Astrocyte (in vitro differentiated cells and primary cell): Measurements from ENCODE around the gene B4GALNT1. TPM values are rescaled to one million over a fixed set of nuclear protein-coding genes. Genes with fewer than 3 reads are reported as not detected.
"Not testable (repeated sequence)": the region's sequence is repeated elsewhere in the genome, so short reads cannot be mapped to it uniquely, and the experiment has no call there.

Source experiments
- DNase-seq: peaks from one replicate; pipeline ENCODE4 v3.0.0-alpha.2; 2010; ENCODE audit warnings: low read depth
- FAIRE-seq: peaks from 2 replicates; lab custom pipeline; 2011; peaks lifted over from hg19 to GRCh38; lab: Jason Lieb, UNC
- H2AFZ ChIP-seq: 2 replicates; pipeline ENCODE4 v1.6.0; 2012; ENCODE audit warnings: low read depth, low read length, inconsistent platforms
- H3K27ac ChIP-seq: 2 replicates; pipeline ENCODE4 v1.5.1; 2011; ENCODE audit warnings: low read depth, low read length, inconsistent platforms
- H3K27me3 ChIP-seq: 2 replicates; pipeline ENCODE4 v1.6.0; 2011; ENCODE audit warnings: low read length, inconsistent platforms; ENCODE audit not compliant: insufficient read depth
- H3K36me3 ChIP-seq: 2 replicates; pipeline ENCODE4 v1.5.1; 2011; ENCODE audit warnings: low read length, inconsistent platforms; ENCODE audit not compliant: insufficient read depth
- H3K4me1 ChIP-seq: 2 replicates; pipeline ENCODE4 v1.5.1; 2011; ENCODE audit warnings: low read length, inconsistent platforms; ENCODE audit not compliant: insufficient read depth
- H3K4me2 ChIP-seq: 2 replicates; pipeline ENCODE4 v1.6.0; 2012; ENCODE audit warnings: low read length, inconsistent platforms
- H3K4me3 ChIP-seq: 2 replicates; pipeline ENCODE4 v1.5.1; 2011; ENCODE audit warnings: low read depth, mild to moderate bottlenecking, low read length, inconsistent platforms; ENCODE audit not compliant: insufficient read depth
- H3K79me2 ChIP-seq: 2 replicates; pipeline ENCODE4 v1.6.0; 2012; ENCODE audit warnings: mild to moderate bottlenecking, low read length, inconsistent platforms; ENCODE audit not compliant: insufficient read depth
- H3K9ac ChIP-seq: 2 replicates; pipeline ENCODE4 v1.6.0; 2012; ENCODE audit warnings: mild to moderate bottlenecking, low read length, inconsistent platforms
- H3K9me3 ChIP-seq: 2 replicates; pipeline ENCODE4 v1.5.1; 2012; ENCODE audit warnings: low read depth, mild to moderate bottlenecking, low read length, inconsistent platforms; ENCODE audit not compliant: insufficient read depth
- H4K20me1 ChIP-seq: 2 replicates; pipeline ENCODE4 v1.6.0; 2012; ENCODE audit warnings: low read length, inconsistent platforms; ENCODE audit not compliant: insufficient read depth
- H3K27ac Mint-ChIP-seq: one replicate; pipeline ENCODE4 v1.8.0; 2021; ENCODE audit warnings: mild to moderate bottlenecking, mixed read lengths; ENCODE audit not compliant: unreplicated experiment
- H3K27me3 Mint-ChIP-seq: one replicate; pipeline ENCODE4 v1.8.0; 2021; ENCODE audit warnings: low read depth, mixed read lengths; ENCODE audit not compliant: unreplicated experiment
- H3K36me3 Mint-ChIP-seq: one replicate; pipeline ENCODE4 v1.8.0; 2021; ENCODE audit warnings: low read depth, mixed read lengths; ENCODE audit not compliant: unreplicated experiment
- H3K4me1 Mint-ChIP-seq: one replicate; pipeline ENCODE4 v1.8.0; 2021; ENCODE audit warnings: low read depth, mixed read lengths; ENCODE audit not compliant: unreplicated experiment
- H3K4me3 Mint-ChIP-seq: one replicate; pipeline ENCODE4 v1.8.0; 2021; ENCODE audit warnings: mild to moderate bottlenecking, moderate library complexity, mixed read lengths; ENCODE audit not compliant: unreplicated experiment
- H3K9me3 Mint-ChIP-seq: one replicate; pipeline ENCODE4 v1.8.0; 2021; ENCODE audit warnings: mild to moderate bottlenecking, mixed read lengths; ENCODE audit not compliant: unreplicated experiment
- EZH2 ChIP-seq: IDR thresholded peaks from 2 replicates; pipeline ENCODE4 v1.6.1; 2012; ENCODE audit warnings: mild to moderate bottlenecking, low read length, inconsistent platforms; ENCODE audit not compliant: insufficient read depth
- total RNA-seq: library from RNA; stranded (reverse); gene quantifications from 2 replicates; pipeline ENCODE4 v1.2.1, GENCODE V29; 2021
- TF ChIP-seq, protein P1 (sequence below): IDR thresholded peaks from 2 replicates; pipeline ENCODE4 v1.5.1; 2011; ENCODE audit warnings: low read depth, mild to moderate bottlenecking, inconsistent platforms, low read length, moderate library complexity; ENCODE audit not compliant: insufficient read depth

Gene B4GALNT1
- total RNA-seq, 1 donor from 2014 or later: 2.5 TPM

DNA sequence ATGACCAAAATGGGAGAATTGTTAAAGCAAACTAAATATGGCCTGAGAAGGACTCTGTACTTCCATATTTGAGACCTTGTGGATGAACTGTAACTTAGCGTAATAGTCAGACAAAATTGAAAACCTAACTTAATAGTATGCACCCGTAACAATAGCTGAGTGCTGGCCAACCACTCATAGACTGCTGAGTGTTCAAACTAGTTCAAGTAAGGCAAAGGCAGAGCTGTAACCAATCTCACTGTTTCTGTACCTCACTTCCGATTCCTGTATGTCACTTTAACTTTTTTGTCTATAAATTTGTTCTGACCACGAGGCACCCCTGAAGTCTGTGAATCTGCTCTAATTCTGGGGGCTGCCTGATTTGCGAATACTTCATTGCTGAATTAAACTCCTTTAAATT lies 33.9 kb upstream of the B4GALNT1 start:
- H3K4me3 Mint-ChIP-seq: no peak overlapping the region

GRCh38 chr12:57665066-57665820 lies 32.2 kb upstream of the B4GALNT1 start:
- H4K20me1 ChIP-seq, H3K4me3 ChIP-seq, H3K27me3 ChIP-seq, H3K27me3 Mint-ChIP-seq, H3K36me3 ChIP-seq, H3K4me3 Mint-ChIP-seq, H3K36me3 Mint-ChIP-seq, FAIRE-seq, H3K27ac Mint-ChIP-seq, H3K9ac ChIP-seq, H3K79me2 ChIP-seq, H3K4me1 ChIP-seq, H3K4me2 ChIP-seq, H3K4me1 Mint-ChIP-seq, H2AFZ ChIP-seq, H3K27ac ChIP-seq, DNase-seq, H3K9me3 ChIP-seq: not testable (repeated sequence)
- peaks cover 12% of the 10 kb centered on the region for H3K9me3 Mint-ChIP-seq

More for the DNA sequence above, 33.9 kb upstream of the B4GALNT1 start:
- Mint-ChIP-seq H3K4me1 (no peaks in the 10 kb centered on the region), H3K27ac (no peak overlapping the region), H3K36me3 (peaks cover 2% of the 10 kb centered on the region), H3K9me3 (peaks cover 8% of the 10 kb centered on the region), H3K27me3 (peaks cover 15% of the 10 kb centered on the region)
- H2AFZ ChIP-seq: no peak overlapping the region
- DNase-seq (no peak), FAIRE-seq (no peak)
- H3K27ac ChIP-seq: no peak overlapping the region
- no peaks in the 10 kb centered on the region for H3K36me3 ChIP-seq
- no peaks in the 10 kb centered on the region for H3K27me3 ChIP-seq
- H3K4me2 ChIP-seq: no peak overlapping the region
- H3K9ac ChIP-seq: no peak overlapping the region
- H3K4me3 ChIP-seq: no peak overlapping the region
- H3K9me3 ChIP-seq: no peaks in the 10 kb centered on the region
- no peaks in the 10 kb centered on the region for H3K79me2 ChIP-seq
- no peak for TF ChIP-seq EZH2
- TF ChIP-seq, protein P1, sequence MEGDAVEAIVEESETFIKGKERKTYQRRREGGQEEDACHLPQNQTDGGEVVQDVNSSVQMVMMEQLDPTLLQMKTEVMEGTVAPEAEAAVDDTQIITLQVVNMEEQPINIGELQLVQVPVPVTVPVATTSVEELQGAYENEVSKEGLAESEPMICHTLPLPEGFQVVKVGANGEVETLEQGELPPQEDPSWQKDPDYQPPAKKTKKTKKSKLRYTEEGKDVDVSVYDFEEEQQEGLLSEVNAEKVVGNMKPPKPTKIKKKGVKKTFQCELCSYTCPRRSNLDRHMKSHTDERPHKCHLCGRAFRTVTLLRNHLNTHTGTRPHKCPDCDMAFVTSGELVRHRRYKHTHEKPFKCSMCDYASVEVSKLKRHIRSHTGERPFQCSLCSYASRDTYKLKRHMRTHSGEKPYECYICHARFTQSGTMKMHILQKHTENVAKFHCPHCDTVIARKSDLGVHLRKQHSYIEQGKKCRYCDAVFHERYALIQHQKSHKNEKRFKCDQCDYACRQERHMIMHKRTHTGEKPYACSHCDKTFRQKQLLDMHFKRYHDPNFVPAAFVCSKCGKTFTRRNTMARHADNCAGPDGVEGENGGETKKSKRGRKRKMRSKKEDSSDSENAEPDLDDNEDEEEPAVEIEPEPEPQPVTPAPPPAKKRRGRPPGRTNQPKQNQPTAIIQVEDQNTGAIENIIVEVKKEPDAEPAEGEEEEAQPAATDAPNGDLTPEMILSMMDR: no peak
- H3K4me1 ChIP-seq: no peaks in the 10 kb centered on the region
- no peaks in the 10 kb centered on the region for H4K20me1 ChIP-seq

DNA sequence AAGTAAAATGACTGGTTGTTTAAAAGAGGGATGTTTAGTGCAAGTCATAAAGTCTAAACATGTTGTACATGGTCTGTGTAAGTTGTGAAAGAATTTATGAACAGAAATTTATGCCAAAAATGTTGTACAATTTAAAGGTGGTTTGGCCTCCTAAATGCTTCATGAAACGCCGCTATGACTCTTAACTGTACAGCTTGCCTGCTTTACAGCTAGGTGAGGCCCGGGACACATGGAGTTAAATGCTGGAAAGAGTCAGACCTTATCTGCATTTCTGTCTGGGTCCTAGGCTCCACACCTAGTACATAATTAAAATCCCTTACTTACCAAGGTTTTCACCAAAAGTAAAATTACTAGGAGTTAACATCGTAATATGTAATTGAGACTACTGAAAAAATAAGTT lies 28.4 kb upstream of the B4GALNT1 start:
- Histone ChIP-seq H3K4me1 (no peaks in the 10 kb centered on the region), H3K4me2 (no peak overlapping the region), H3K27ac (no peak overlapping the region), H3K4me3 (no peak overlapping the region), H3K36me3 (no peaks in the 10 kb centered on the region), H2AFZ (no peak overlapping the region), H3K9me3 (no peaks in the 10 kb centered on the region), H3K9ac (no peak overlapping the region), H3K27me3 (no peaks in the 10 kb centered on the region), H3K79me2 (no peaks in the 10 kb centered on the region), H4K20me1 (no peaks in the 10 kb centered on the region)
- DNase-seq: no peak
- Mint-ChIP-seq H3K36me3 (peaks cover 2% of the 10 kb centered on the region), H3K4me3 (no peak overlapping the region), H3K27me3 (peaks cover 17% of the 10 kb centered on the region), H3K27ac (no peak overlapping the region), H3K9me3 (peaks cover 24% of the 10 kb centered on the region), H3K4me1 (no peaks in the 10 kb centered on the region)
- no peak for FAIRE-seq
- TF ChIP-seq EZH2: no peak
- TF ChIP-seq, protein P1: no peak
